ENCODE data around the gene SCN4A.

DNA sequence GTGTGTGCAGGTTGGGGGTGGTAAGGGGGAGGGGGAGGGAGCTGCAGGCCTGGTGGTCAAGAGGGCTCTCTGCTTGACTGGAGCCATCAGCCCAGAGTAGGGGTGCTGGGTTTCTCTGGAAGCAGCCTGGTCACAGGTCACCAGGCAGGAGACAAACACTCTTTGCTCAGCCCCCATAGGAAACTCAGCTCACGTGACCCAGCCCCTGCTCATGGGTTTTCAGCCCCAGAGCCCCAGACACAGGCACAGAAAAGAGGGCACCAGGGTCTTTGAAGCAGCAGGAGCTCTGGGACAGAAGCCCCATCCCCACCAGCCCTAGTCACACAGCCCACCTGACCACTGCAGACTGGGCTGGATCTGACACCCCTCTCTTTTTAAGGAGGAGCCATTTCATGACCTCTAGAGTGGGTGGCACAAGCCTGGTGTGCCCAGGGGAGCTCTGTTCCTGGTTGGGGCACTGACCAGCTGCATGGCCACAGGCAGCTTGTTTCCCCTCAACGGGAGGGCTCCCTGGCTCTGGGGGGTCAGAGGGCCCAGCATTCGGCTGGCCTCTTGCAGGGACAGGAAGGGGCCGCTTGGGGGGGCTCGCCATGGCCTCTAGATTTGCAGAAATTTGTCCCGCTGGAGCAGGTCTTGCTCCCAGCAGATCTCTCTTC is 26.8 kb downstream of the SCN4A start:
- TF ChIP-seq, protein P1, sequence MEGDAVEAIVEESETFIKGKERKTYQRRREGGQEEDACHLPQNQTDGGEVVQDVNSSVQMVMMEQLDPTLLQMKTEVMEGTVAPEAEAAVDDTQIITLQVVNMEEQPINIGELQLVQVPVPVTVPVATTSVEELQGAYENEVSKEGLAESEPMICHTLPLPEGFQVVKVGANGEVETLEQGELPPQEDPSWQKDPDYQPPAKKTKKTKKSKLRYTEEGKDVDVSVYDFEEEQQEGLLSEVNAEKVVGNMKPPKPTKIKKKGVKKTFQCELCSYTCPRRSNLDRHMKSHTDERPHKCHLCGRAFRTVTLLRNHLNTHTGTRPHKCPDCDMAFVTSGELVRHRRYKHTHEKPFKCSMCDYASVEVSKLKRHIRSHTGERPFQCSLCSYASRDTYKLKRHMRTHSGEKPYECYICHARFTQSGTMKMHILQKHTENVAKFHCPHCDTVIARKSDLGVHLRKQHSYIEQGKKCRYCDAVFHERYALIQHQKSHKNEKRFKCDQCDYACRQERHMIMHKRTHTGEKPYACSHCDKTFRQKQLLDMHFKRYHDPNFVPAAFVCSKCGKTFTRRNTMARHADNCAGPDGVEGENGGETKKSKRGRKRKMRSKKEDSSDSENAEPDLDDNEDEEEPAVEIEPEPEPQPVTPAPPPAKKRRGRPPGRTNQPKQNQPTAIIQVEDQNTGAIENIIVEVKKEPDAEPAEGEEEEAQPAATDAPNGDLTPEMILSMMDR (IDR thresholded peaks at IDR 0.05), result no peak
- TF ChIP-seq, protein P2, sequence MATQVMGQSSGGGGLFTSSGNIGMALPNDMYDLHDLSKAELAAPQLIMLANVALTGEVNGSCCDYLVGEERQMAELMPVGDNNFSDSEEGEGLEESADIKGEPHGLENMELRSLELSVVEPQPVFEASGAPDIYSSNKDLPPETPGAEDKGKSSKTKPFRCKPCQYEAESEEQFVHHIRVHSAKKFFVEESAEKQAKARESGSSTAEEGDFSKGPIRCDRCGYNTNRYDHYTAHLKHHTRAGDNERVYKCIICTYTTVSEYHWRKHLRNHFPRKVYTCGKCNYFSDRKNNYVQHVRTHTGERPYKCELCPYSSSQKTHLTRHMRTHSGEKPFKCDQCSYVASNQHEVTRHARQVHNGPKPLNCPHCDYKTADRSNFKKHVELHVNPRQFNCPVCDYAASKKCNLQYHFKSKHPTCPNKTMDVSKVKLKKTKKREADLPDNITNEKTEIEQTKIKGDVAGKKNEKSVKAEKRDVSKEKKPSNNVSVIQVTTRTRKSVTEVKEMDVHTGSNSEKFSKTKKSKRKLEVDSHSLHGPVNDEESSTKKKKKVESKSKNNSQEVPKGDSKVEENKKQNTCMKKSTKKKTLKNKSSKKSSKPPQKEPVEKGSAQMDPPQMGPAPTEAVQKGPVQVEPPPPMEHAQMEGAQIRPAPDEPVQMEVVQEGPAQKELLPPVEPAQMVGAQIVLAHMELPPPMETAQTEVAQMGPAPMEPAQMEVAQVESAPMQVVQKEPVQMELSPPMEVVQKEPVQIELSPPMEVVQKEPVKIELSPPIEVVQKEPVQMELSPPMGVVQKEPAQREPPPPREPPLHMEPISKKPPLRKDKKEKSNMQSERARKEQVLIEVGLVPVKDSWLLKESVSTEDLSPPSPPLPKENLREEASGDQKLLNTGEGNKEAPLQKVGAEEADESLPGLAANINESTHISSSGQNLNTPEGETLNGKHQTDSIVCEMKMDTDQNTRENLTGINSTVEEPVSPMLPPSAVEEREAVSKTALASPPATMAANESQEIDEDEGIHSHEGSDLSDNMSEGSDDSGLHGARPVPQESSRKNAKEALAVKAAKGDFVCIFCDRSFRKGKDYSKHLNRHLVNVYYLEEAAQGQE (IDR thresholded peaks at IDR 0.05; ENCODE audit: insufficient read depth in 1 of 2, low read depth in 2 of 2, low read length in 1 of 2), result no peak
- TF ChIP-seq TCF7L2 (IDR thresholded peaks at IDR 0.05; ENCODE audit: low read depth, low read length), result no peak
